HG03025 (cell line): ENCODE data around the gene TSPY10.
"Not testable (repeated sequence)": the region's sequence is repeated elsewhere in the genome, so short reads cannot be mapped to it uniquely, and the experiment has no call there.

ENCODE experiments used
- ATAC-seq: cut with Tn5 transposase; IDR thresholded peaks from one replicate; pipeline ENCODE4 v1.9.1; 2021; ENCODE audit warnings: mild to moderate bottlenecking, moderate library complexity; ENCODE audit not compliant: unreplicated experiment, low FRiP score

The TSPY10 gene

GRCh38 chrY:9527580-9527979 is at the start of gene TSPY10:
TSPY10 (plus strand) TSS chrY:9527880; CDS start chrY:9527926, 46 bp downstream.
- not testable (repeated sequence) for ATAC-seq

GRCh38 chrY:9486967-9487366 is 40.7 kb upstream of the TSPY10 start, which contains the start of gene TSPY9:
TSPY9 (plus strand) TSS chrY:9487267; CDS start chrY:9487313, 46 bp downstream.
- not testable (repeated sequence) for ATAC-seq

GRCh38 chrY:9504396-9504795 is 23.3 kb upstream of the TSPY10 start:
- ATAC-seq, result not testable (repeated sequence)

- ATAC-seq, result not testable (repeated sequence)
These were observed 11.4 kb upstream of the TSPY10 start for GRCh38 chrY:9516287-9516686.
